ENCODE results near the gene NLRP3.
"Not testable (repeated sequence)": the region's sequence is repeated elsewhere in the genome, so short reads cannot be mapped to it uniquely, and the experiment has no call there.

The NLRP3 gene

DNA sequence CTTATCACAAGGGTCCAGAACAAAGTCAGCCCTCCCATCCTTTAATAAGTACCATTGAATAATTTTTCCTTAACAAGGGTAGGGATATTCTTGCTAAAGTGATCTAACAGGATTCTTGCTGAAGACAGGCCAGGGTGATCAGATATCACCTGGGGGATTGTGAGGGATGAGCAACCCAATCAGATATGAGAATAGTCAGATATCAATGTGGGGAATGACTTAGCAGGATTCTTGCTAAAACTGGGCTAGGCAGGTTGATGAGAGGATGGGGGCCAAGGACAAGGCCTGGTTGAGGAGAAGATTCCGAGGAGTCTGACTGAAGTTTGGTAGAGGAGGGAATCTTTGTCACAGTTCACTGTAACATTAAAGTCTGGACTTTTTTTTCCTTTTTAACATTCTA, 23.9 kb upstream of the NLRP3 start:
- DNase-seq: no peak

DNA sequence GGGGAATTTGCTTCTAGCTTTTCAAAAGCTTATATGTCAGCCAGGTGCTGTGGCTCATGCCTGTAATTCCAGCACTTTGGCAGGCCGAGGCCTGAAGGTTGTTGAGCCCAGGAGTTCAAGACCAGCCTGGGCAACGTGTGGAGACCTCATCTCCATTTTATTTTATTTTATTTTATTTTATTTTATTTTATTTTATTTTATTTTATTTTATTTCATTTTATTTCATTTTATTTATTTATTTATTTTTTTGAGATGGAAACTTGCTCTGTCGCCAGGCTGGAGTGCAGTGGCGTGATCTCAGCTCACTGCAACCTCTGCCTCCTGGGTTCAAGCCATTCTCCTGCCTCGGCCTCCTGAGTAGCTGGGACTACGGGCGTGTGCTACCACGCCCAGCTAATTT, 20.9 kb upstream of the NLRP3 start:
- DNase-seq: not testable (repeated sequence)

DNA sequence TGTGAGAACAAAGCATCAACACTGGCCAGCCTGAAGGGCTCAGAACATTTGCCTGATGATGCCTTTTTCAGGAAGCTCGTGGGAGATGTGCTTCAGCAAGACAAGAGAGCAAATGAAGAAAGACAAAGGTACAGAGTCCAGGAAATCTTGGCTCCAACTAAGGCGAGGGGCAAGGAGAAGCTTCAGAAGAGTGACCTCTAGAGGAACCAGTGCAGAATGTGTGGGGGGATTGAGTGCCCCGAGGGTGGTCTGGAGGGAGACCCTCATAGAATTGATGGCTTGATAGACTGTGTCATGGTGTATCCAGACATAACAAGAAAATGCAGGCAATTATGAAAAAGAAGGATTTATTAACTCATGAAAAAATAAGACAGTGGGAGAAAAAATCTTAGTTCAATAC, 15.3 kb upstream of the NLRP3 start:
- DNase-seq: no peak

DNA sequence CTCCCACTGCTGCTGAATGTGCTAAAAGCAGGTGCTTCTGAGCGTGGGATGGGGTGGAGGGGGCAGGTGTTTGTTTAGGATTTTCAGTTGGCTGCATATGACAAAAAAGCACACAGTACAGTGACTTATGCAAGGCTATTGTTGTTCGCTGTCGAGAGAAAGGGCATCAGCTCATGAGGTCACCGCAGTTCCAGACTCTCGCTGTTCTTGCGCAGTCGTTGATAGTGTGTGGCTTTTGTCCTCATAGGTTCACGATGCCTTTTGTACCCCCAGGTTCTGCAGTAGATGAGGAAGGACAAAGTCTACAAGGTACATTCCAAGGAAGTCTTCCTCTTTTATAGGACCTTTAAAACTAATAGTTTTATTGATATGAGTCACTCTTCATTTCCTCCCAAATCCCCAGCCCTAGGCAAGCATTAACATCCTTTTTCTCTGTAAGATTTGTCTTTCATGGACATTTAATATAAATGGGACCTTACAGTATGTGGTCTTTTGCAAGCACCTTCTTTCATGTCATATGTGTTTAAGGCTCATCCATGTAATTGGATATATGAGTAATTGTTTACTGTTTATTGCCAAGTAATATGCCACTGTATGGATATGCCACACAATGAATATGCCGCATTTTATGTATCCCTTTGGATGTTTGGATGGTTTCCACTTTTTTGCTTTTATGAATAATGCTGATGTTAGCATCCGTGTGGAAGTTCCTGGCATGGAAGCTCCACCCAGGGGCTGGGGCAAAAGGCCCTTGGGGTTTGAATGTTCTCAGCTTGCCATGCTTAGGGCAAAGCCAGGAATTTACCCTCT, 14.5 kb upstream of the NLRP3 start:
- DNase-seq: no peak

DNA sequence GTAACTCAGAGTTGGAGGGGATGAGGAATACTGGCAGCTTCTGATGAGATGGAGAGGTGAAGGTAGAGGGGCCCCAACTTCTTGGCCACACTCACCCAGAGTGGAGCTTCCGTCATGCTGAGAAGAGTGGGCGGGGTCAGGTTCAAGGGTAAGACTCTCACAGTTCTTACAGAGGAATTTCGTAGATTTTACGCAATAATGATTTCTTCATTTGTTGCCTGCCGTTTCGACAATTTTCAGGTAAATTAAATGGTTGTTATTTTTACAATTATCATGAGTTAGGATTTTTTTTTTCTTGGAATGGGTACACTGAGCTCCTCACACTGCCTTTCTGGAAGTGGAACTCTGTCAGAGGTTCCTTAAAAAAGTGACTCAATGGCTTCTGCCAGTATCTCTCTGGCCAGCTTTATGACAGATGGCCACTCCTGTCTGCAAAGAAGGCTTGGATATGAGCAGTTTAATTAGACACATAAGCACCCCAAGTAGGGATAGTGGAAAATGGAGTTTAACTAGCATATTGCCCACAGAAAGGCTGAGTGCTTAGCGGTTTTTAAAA, 13.8 kb upstream of the NLRP3 start:
- DNase-seq: no peak

DNA sequence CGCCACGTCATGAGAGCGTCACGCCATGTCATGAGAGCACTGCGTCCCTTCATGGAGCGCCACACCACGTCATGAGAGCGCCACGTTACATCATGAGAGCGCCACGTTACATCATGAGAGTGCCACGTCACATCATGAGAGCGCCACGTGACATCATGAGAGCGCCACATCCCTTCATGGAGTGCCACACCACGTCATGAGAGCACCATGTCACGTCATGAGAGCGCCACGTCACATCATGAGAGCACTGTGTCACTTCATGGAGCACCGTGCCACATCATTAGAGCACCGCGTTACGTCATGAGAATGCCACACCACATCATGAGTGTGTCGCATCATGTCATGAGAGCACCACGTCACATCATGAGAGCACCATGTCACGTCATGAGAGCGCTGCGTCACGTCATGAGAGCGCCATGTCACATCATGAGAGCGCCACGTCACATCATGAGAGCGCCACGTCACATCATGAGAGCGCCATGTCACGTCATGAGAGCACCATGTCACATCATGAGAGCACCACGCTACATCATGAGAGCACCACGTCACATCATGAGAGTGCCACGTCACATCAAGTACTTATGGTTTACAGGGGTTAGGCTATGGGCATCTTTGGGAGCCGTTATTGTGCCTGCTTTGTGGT, 9.8 kb upstream of the NLRP3 start:
- DNase-seq: no peak

DNA sequence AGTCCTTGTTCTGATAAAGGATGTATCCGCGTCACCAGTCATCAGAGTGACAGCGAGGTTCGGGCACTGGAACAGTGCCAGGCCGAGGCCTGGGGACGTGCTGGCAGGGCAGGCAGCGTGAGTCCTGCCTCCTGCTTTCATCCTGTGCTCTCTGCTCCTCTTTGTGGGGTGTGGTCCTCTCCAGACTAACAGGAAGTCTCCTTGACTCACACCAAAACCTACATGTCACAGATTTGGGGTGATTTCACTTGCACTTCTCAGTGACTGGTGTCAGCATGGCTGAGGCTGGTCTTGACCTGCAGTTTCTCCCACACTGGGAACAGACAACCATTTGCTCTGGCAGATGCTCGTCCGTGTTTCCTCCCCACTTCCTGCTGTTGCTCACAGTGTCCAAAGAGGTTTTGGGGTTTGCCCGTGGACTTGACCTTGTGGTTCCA, 8.8 kb upstream of the NLRP3 start:
- peak; percentile 25 for DNase-seq

DNA sequence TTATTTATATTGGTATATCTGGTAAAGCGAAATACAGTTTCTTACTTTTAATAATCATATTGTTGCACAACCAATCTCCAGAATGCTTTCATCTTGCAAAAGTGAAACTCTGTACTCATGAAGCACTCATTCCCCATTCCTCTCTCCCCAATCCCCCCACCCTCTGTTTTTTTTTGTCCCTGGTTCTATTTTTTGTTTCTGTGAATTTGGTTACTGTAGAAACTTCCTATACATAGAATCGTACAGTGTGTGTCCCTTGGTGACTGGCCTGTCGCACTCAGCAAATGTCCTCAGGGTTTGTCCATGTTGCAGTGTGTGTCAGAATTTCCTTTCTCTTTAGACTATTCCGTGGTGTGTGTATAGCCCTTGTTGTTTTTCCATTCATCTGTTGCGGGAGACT, 7.9 kb upstream of the NLRP3 start:
- DNase-seq: no peak

DNA sequence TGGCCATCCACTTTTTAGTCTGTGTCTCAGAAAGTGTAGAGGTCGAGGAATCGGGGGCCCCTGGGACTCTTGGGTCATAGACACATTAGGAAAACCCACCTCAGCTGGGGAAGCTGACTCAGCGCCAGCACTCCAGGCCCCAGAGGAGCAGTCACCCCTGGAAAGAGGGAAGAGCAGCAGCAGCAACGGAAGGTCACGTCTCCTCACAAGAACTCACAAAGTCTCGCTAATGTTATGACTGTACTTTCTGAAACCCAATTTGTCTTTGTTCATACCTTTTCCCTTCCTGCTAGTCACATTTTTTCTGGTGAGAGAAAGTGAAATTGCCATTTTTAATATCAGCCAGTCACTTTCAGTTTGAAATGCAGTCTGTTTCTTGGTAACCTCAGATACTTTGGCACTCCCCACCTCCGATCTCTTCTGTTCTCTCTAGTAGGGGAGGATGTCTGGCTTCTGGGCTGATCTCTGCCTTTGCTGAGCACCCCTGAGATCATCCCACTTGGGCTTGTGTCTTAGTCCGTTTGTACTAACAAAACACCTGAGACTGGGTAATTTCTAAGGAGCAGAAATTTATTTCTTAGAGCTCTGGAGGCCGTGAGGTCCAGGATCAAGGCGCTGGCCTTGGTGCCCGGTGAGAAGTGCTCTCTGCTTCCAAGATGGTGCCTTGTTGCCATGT, 6.0 kb upstream of the NLRP3 start:
- DNase-seq: no peak

DNA sequence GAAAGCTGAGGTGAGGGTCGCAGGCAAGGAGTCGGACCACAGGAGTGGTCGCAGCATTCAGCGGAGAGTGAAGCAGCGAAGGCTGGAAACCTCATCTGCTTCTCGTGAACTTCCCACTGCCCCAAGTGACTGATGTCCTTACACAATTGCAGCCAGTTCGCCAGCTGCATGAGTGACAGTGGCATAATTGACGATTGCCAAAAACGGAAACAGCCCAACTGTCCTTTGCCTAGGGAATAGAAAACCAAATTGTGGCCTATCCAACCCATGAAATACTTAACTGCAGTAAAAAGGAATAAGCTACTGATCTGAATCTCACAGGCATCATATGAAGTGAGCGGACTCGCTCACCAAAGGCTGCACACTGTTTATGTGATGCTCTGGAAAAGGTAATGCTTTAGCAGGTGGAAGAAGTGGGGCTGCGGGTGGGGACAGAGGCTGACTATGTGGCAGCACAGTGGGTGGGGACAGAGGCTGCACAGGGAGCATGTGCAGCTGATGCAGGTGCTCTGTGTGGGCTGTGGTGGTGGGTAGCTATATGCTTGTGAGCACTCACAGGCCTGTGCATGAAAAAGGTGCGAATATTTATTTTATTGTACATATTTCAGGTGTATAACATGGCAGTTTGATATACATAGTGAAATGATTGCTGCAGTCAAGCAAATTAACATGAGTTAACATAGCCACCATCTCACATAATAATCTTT, 4.2 kb upstream of the NLRP3 start:
- DNase-seq: no peak

DNA sequence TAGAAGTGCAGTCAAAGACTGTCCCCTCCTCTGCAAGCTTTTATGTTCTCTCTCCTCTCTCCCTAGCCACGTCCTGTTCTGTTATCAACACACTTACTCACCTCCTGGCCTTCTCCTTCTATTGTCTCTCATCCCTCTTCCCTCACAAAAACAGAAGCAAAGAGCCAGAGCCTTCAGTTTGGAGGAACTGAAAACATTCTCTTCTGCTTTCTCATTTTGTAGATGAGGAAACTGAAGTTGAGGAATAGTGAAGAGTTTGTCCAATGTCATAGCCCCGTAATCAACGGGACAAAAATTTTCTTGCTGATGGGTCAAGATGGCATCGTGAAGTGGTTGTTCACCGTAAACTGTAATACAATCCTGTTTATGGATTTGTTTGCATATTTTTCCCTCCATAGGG, 1.9 kb downstream of the NLRP3 start:
- no peak for DNase-seq

DNA sequence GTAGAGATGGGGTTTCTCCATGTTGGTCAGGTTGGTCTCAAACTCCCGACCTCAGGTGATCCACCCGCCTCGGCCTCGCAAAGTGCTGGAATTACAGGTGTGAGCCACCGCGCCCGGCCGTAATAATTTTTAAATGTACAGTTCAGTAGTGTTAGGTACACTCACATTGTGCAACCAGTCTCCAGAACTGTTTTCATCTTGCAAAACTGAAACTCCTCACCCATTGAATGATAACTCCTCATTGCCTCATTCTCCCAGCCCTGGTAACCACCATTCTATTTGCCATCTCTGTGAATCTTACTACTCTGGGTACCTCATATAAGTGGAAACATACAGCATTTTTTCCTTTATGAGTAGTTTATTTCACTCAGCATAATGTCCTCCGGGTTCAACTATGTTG, 3.4 kb downstream of the NLRP3 start:
- no peak for DNase-seq

DNA sequence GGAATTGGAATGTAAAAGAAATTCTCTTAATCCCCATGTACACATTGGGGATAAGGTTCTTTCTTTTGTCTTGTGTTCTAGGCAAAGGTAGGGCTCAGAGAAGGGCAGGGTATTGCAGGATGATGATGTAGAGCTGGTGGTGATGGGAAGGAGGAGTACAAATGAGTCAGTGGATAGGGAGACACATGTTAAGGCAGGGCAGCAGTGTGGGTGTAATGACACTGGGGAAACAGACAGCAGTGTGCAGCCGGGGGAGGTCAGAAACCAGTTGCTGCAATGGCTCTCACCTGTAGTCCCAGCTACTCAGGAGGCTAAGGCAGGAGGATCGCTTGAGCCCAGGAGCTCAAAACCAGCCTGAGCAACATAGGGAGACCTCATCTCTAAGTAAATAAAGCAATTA, 5.1 kb downstream of the NLRP3 start:
- no peak for DNase-seq

DNA sequence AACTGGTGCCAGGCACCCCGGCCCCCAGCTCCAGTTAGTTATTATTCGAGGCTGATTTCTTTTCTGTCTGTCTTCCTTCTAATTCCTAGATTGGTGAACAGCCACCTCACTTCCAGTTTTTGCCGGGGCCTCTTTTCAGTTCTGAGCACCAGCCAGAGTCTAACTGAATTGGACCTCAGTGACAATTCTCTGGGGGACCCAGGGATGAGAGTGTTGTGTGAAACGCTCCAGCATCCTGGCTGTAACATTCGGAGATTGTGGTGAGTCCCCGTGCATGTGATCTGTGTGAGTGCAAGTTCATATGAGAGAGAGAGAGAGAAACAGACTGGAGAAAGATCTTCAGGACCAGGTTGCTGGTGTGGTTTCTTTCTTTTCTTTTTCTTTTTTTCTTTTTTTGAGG, 13.5 kb downstream of the NLRP3 start:
- DNase-seq: no peak

DNA sequence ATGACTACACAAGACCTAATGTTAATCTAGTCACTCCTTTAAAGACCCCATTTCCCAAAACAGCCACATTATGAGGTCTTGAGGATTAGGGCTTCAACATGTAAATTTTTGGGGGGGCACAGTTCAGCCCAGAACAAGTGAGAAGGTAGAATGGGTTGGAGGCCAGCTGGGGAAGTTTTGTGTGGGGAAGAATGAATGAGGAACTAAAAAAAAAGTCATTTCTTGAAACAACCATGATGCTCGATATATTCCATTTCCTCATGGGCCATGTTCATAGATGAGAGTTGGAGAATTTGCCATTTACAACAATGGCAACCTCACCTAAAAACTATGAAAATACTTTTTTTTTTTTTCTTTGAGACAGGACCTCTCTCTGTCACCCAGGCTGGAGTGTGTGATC, 14.5 kb downstream of the NLRP3 start:
- no peak for DNase-seq

DNA sequence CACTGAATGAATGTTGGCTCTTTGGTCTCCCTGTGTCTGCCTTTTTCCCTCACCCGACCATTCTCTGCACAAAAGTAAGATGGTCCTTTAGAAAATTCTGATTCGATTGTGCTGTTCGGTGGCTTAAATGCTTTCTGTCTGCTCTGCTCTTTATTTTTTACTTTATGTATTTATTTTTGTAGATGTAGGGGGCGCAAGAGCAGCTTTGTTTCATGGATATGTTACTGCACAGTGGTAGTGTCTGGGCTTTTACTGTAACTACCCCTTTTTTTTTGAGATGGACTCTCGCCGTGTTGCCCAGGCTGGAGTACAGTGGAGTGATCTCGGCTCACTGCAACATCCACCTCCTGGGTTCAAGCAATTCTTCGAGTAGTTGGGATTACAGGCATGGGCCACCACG, 15.7 kb downstream of the NLRP3 start:
- DNase-seq: no peak

DNA sequence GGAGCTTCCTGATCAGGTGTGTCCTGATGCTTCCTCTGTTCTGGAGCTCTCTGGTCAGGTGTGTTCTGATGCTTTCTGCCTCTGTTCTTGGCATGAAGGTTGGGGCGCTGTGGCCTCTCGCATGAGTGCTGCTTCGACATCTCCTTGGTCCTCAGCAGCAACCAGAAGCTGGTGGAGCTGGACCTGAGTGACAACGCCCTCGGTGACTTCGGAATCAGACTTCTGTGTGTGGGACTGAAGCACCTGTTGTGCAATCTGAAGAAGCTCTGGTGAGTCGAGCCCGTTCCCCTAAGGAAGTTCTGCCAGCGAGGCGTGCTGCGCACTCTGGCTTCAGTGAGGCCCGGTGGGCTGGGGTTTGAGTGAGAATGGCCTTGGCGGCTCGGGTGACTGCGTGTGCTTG, 18.0 kb downstream of the NLRP3 start:
- DNase-seq: no peak

DNA sequence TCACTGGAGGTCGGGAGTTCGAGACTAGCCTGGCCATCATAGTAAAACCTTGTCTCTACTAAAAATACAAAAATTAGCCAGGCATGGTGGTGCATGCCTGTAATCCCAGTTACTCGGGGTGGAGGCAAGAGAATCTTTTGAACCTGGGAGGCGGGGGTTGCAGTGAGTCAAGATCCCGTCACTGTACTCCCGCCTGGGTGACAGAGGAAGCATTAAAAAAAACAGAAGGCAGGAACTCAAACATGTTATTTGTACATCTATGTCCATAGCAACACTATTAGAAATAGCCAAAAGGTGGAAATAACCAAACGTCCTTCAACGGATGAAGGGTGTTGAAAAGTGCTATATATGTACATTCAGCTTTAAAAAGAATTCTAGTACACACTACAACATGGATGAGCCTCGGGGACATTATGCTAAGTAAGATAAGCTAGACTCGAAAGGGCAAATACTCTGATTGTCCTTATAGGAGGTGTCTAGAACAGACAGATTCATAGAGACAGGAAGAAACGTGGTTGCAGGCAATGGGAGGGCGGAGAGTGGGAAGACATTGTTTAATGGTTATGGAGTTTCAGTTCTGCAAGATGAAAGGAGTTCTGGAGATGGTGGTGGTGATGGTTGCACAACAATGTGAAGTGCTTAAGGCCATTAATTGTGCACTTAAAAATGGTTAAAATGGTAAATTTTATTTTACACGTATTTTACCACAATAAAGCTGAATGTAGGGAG, 19.2 kb downstream of the NLRP3 start:
- no peak for DNase-seq

DNA sequence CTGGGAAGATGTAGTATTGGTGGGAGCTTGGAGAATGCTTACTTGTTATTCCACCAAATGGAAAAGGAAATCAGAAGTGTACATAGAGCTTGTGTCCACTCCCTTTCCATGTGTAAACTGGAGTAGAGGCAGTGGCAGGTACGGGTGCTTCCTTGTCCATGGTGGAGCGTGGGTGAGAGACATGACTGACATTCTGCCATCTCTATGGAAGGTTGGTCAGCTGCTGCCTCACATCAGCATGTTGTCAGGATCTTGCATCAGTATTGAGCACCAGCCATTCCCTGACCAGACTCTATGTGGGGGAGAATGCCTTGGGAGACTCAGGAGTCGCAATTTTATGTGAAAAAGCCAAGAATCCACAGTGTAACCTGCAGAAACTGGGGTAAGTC, 19.8 kb downstream of the NLRP3 start:
- DNase-seq: no peak

DNA sequence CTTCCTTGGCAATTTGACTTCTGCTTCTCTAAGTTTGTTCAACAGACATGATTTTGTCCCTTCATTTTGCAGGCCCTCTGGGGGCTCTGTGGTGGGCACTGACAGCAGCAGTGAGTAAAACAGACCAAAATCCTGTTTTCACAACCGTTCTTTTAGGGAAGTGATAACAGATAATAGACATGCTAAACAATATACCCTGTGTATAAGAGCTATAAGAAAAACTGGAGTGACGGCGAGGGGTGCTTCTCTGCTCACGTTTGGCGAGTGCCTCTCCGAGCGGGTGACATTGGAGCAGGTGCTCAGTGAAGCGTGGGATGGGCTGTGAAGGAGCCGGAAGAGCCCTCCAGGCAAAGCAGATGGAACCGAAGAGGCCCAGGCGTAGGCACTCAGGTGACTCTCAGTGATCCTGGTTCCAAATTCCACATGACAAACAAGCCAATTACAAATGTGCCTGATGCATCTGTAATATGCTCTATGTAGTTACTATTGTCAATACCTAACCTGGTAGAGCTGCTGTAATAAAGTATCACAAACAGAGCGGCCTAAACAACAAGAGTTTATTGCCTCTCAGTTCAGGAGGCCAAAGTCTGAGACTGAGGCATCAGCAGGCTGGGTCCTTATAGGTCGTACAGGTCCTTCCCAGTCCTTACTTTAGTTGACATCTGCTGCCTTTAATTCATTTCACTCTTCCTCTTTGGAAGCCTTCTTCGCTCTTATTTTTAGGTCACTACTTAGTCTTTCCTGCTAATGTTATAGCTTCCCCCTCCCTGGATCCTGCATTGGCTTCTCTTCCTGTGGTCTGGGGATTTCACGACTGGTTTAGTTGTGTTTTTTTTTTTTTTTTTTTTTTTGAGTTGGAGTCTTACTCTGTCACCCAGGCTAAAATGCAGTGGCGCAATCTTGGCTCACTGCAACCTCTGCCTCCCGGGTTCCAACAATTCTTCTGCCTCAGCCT, 21.9 kb downstream of the NLRP3 start:
- no peak for DNase-seq

DNA sequence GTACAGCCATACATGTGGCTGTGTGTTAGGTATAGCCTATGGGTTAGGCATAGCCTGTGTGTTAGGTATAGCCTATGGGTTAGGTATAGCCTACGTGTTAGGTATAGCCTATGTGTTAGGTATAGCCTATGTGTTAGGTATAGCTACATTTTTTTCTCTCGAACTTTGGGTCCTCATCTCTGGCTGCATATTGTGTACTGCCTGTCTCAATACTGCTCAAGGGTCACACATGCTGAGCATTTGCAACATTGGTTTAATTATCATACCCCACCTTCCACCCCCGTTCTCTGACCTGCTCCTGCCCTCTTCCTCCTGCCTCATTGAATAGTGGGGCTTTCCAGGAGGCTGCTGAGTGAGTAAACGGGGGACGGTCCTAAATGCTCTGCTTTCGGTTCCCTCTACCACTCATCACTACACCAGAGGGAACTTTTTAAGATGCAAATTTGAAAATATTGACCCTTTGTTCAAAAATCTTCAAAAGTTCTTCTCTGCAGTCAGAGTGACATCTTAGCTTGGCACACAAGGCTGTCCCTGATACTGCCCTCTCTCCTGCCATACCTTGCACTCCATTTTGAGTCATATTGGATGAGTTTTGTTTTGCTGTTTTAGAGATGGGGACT, 24.1 kb downstream of the NLRP3 start:
- no peak for DNase-seq
